A673 (cell line): ENCODE results near the gene PIP.
"Not testable (repeated sequence)": the region's sequence is repeated elsewhere in the genome, so short reads cannot be mapped to it uniquely, and the experiment has no call there.

Experiments
- CTCF ChIP-seq: fragments of 300-800, 200-600 bp; sonication (generic); conservative IDR thresholded peaks from 2 replicates; pipeline ENCODE4 v1.5.1; 2017; ENCODE audit warnings: low read depth, mild to moderate bottlenecking, antibody characterized with exemption, low read length, moderate library complexity, mixed read lengths
- EZH2 ChIP-seq: fragments of 200-600 bp; sonication (generic); IDR thresholded peaks from 2 replicates; pipeline ENCODE4 v1.6.1; 2017; ENCODE audit warnings: borderline replicate concordance, low read depth, mild to moderate bottlenecking, mixed read lengths, antibody characterized with exemption, low read length; ENCODE audit not compliant: poor library complexity, severe bottlenecking

GRCh38 chr7:143158617-143159016, 26.7 kb downstream of the PIP start:
- not testable (repeated sequence) for TF ChIP-seq CTCF, EZH2
